HG03565 (cell line): Measurements from ENCODE around the gene MOAP1.
"Not testable (repeated sequence)": the region's sequence is repeated elsewhere in the genome, so short reads cannot be mapped to it uniquely, and the experiment has no call there.

Experiments
- ATAC-seq: cut with Tn5 transposase; IDR thresholded peaks from one replicate; pipeline ENCODE4 v1.9.1; 2021; ENCODE audit warnings: mild to moderate bottlenecking, moderate library complexity; ENCODE audit not compliant: unreplicated experiment

Gene MOAP1

DNA sequence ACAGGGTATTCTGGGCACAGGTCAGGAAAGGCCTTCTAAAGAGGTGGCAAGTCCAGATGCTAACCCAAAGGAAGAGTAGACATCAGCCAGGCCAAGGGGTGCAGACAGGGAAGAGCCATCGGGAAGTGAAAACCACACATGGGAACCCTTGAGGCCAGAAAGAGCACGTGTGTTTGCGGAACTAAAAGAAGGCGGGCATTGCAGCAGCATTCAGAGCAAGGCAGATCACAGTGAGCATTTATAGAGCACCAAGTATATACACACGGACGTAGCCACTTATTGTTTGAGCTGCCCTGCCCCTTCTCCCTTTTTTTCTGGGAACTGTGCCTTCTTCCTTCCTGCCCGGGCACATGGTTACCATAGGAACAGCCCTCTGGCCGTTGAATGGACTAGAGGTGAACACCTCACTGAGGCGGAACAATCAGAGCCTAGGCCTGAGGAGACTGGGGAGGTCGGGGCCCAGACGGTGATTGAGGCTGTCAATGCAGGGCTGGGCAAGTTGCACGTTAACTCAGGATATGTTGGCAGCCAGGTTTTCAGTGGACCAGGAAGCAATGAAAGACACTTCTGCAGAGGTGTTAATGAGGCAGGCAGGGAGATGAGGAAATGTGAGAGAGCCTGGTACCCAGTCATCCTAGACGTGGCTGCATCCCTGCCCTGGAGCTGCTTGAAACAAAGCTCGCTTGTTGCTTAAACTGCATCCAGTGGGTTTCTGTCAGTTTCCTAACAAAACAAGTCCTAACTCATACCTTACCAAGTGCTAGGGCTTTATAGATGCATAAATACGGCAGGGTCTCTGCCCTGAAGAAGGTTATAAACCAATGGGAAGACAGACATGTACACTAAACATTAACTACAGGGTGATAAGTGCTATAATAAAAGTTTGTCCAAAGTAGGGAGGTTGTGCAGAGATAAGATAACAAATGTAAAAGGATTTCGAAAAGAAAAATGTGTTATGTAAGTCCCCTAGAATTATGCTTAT, 34.2 kb downstream of the MOAP1 start:
- no peak for ATAC-seq

DNA sequence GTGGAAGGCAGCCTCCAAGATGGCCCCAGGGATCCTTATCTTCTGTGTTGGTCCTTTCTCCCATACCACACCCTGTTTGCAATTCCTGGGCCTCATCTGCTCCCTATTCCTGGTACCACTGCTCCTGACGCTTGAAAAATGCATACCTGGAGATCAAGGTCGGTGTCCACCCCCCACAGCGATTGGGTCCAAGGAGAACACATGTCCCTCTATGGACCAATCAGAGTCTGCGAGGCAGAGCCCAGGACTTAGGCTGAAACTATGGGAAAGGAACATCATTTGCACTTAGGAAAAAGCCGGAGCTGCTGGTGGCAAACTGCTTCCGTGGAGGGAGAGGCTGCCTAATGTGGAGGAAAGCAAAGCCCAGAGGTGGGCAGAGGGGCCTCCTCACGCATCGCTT, 35.7 kb downstream of the MOAP1 start:
- ATAC-seq = no peak

DNA sequence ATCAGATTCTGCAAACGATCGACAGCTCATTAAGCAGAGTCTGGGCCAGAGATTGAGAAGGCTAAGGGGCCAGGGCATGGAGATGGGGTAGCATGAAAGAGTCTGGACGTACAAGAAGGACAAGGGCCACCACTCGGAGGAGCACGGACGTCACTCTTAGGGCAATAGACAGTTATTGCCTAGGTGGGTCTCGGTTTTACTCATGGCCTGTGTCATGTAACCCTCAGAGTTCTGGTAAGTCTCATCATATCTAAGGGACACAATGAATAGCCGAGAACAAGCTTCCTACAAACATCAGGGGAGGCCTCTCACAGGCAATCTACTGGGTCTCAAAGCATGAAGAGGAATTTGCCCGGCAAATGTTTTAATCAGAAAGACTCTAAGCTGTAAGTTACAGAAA, 38.6 kb downstream of the MOAP1 start:
- ATAC-seq = peak; percentile 77

DNA sequence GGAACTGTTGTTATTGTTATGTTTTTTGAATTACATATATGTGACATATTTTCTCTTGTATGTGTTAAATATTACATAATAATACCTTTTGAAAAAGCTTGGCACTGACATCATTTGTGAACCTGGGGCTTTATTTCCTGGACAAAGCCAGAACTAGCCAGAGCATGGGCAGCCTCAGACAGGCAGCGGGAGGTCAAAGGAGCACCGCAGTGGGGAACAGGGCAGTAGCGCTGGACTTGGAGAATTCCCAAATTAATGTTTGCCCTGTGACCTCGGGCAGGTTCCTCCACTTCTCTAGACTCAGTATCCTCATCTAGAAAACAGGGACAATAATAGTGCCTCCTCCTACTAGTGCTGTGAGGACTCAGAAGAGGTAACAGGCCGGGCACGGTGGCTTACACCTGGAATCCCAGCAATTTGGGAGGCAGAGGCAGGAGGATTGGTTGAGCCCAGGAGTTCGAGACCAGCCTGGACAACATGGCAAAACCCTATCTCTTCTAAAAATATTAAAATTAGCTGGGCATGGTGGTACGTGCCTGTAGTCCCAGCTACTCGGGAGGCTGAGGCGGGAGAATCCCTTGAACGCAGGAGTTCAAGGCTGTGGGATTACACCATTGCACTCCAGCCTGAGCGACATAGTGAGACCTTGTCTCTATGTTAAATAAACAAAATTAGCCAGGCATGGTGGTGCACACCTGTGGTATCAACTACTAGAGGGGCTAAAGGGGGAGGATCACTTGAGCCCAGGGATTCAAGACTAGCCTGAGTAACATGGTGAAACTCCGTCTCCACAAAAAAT, 41.6 kb downstream of the MOAP1 start:
- ATAC-seq = no peak

DNA sequence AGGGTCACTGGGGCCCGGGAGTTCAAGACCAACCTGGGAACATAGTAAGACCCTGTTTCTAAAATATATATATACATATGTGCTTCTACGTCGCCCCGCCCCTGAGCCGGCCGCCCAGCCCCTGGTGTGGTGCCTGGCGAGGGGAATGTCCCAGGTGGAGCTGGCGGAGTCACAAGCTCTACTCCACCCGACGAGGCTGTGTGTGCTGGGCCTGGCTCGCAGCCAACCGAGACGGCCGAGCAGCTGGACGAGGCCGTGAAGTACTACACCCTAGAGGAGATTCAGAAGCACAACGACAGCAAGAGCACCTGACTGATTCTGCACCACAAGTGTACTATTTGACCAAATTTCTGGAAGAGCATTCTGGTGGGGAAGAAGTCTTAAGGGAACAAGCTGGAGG, 46.8 kb downstream of the MOAP1 start:
- ATAC-seq = no peak

DNA sequence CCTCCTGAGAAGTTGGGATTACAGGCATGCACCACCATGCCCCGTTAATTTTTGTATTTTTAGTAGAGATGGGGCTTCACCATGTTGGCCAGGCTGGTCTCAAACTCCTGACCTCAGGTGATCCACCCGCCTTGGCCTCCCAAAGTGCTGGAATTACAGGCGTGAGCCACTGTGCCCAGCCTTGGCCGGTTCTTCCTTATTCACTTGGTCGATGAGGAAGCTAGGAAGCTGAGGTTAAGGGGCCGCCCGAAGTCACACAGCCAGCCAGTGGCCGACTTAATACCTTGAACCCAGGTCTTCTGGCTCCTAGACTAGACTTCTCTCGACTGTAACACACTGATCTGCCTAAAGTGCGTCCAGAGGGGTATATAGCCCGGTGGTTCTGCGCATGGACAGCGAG, 48.2 kb downstream of the MOAP1 start:
- not testable (repeated sequence) for ATAC-seq

DNA sequence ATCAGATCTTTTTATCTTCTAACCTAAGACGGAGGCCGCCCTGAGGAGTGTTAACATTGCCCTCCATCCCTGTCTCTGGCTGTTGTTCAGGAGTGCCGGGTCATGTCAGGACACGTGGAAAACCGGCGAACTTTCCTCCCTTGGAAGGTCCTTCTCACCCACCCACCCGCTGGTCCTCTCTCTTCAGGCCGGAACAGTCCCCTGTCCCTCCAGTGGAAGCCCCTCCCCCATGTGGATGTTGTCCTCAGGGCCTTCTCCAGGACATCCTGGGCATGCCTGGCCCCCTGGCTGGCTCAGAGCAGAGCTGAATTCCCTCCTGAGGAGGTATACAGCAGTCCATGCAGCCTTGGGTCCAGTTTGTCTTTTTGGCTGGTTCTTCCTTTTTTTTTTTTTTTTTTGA, 48.7 kb downstream of the MOAP1 start:
- no peak for ATAC-seq

DNA sequence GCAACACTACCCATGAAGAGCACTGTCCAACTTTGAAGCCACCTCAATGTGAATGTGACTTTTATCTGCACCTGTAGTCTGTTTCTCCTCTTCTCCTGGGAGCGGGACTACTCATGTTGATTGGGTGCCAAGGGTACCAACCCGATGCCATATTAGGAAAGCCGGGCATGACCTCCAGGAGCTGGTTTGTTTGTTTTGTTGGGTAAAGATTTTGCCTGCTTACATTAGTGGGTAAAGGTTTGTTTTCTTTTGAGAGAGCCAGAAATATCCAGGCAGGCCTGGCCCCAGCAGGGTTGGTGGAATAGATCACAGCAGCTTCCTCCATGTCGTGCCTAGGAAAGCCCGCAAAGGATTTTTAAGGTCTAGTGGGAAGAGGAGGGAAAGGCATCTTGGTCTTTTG, 49.3 kb downstream of the MOAP1 start:
- ATAC-seq = no peak

DNA sequence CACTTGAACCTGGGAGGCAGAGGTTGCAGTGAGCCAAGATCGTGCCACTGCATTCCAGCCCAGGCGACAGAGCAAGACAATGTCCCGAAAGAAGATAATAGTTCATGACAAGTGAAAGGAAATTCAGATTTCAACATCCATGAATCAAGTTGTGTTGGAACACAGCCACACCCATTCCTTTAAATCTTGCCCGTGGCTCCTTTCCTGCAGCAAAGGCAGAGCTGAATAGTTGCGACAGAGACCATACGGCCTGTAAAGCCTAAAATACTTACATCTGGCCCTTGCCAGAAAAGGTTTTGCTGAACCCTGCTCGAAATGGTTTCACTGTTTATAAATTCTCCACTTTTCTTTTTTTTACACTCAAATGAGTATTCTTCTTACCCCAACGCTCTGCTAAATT, 51.2 kb downstream of the MOAP1 start:
- no peak for ATAC-seq

DNA sequence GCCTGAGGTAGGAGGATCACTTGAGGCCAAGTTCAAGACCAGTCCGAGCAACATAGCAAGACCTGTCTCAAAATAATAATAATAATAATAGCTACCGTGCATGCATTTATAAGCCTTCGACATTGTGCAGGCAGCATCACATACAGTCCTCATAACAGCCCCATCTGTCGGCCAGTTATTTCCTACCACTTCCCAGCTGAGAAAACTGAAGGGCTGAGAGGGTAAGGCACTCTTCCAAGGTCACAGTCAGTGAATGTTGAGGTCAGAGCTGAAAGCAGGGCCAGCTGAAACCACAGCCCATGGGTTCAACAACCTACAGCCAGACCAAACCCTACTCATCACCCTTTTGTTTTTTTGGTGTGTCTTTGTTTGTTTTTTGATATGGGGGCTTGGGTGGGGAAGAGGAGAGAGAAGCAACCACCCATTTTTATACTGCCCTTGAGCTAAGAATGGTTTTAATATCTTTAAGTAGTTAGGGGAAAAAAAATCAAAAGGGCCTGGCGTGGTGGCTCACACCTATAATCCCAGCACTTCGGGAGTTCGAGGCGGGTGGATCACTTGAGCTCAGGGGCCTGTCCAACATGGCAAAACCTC, 52.1 kb downstream of the MOAP1 start:
- no peak for ATAC-seq
